IMR-90 (cell line): ENCODE measurements around the gene GARIN5A. TPM values are rescaled to one million over a fixed set of nuclear protein-coding genes. Genes with fewer than 3 reads are reported as not detected.
A peak's percentile ranks its signal among the peaks of the same experiment; 100 is the strongest.

Source experiments
- ATAC-seq: fragments of 200-7000 bp; cut with Tn5 transposase; 2 replicates; pipeline ENCODE4 v1.9.1; 2020; ENCODE audit warnings: low read depth, mild to moderate bottlenecking, moderate library complexity
- BruUV-seq: library from RNA; stranded (reverse); fragments of 400-500 nt; replicated peaks from 2 replicates; lab custom pipeline; 2021; lab: Mats Ljungman, UMichigan
- CTCF ChIA-PET: fragments of 300-600 bp; formaldehyde crosslinking; extraction: SDS; loops from one replicate; lab custom pipeline; 2021; ENCODE audit warnings: antibody characterized with exemption; lab: Yijun Ruan, JAX
- POLR2A ChIA-PET: fragments of 300-600 bp; sonication (Branson Sonifier 250); formaldehyde crosslinking; loops from one replicate; lab custom pipeline; 2022; ENCODE audit warnings: antibody characterized with exemption; ENCODE audit not compliant: unreplicated experiment; lab: Charles Lee
- DNase-seq: peaks from one replicate; pipeline ENCODE4 v3.0.0; 2013
- H2AFZ ChIP-seq: replicated peaks from 2 replicates; pipeline ENCODE3; 2013; ENCODE audit warnings: low read length, mild to moderate bottlenecking; ENCODE audit not compliant: poor library complexity
- H2AK5ac ChIP-seq: 2 replicates; pipeline ENCODE4 v1.6.1; 2013; ENCODE audit warnings: low read depth, low read length, inconsistent platforms
- H2AK9ac ChIP-seq: replicated peaks from 2 replicates; pipeline ENCODE3; 2013; ENCODE audit warnings: mild to moderate bottlenecking, low read depth, low read length, moderate library complexity; ENCODE audit not compliant: poor library complexity
- H2BK120ac ChIP-seq: 2 replicates; pipeline ENCODE4 v1.6.1; 2013; ENCODE audit warnings: low read depth, low read length, inconsistent platforms
- H2BK15ac ChIP-seq: 3 replicates; pipeline ENCODE4 v1.6.1; 2013; ENCODE audit warnings: low read depth, low read length, inconsistent platforms
- H2BK20ac ChIP-seq: 2 replicates; pipeline ENCODE4 v1.6.1; 2013; ENCODE audit warnings: low read depth, mild to moderate bottlenecking, inconsistent platforms, low read length, moderate library complexity
- H2BK5ac ChIP-seq: 2 replicates; pipeline ENCODE4 v1.6.1; 2013; ENCODE audit warnings: mild to moderate bottlenecking, low read depth, low read length, inconsistent platforms; ENCODE audit not compliant: poor library complexity, severe bottlenecking
- H3K14ac ChIP-seq: replicated peaks from 2 replicates; pipeline ENCODE4 v1.6.1; 2013; ENCODE audit warnings: low read depth, low read length, inconsistent platforms
- H3K18ac ChIP-seq: 2 replicates; pipeline ENCODE4 v1.6.1; 2013; ENCODE audit warnings: low read depth, low read length, control low read depth
- H3K23ac ChIP-seq: 2 replicates; pipeline ENCODE4 v1.6.1; 2013; ENCODE audit warnings: low read depth, low read length, inconsistent platforms
- H3K27ac ChIP-seq: 2 replicates; pipeline ENCODE4 v1.5.1; 2013; ENCODE audit warnings: mild to moderate bottlenecking, control low read depth, low read length; ENCODE audit not compliant: insufficient read depth
- H3K27me3 ChIP-seq: 2 replicates; pipeline ENCODE4 v1.6.1; 2013; ENCODE audit warnings: low read length; ENCODE audit not compliant: control insufficient read depth, insufficient read depth
- H3K36me3 ChIP-seq: 2 replicates; pipeline ENCODE4 v1.6.1; 2013; ENCODE audit warnings: low read length, mixed read lengths; ENCODE audit not compliant: control insufficient read depth, insufficient read depth
- H3K4ac ChIP-seq: 2 replicates; pipeline ENCODE4 v1.6.1; 2013; ENCODE audit warnings: low read depth, low read length, inconsistent platforms
- H3K4me1 ChIP-seq: 2 replicates; pipeline ENCODE4 v1.6.1; 2013; ENCODE audit warnings: low read length, mixed read lengths; ENCODE audit not compliant: control insufficient read depth, insufficient read depth
- H3K4me2 ChIP-seq: 2 replicates; pipeline ENCODE4 v1.6.1; 2013; ENCODE audit warnings: low read depth, mild to moderate bottlenecking, control low read depth, low read length, moderate library complexity
- H3K4me3 ChIP-seq: 2 replicates; pipeline ENCODE4 v1.5.1; 2013; ENCODE audit warnings: low read depth, mild to moderate bottlenecking, control low read depth, low read length, moderate library complexity; ENCODE audit not compliant: insufficient read depth
- H3K56ac ChIP-seq: 2 replicates; pipeline ENCODE4 v1.6.1; 2013; ENCODE audit warnings: low read length, inconsistent platforms; ENCODE audit not compliant: insufficient read depth; ENCODE audit errors: extremely low read depth
- H3K79me1 ChIP-seq, 2 experiments: 2 replicates each; pipeline ENCODE4 v1.6.1; 2013; ENCODE audit warnings: low read length in 2 of 2, inconsistent platforms in 1 of 2, low read depth in 1 of 2
- H3K9ac ChIP-seq: 2 replicates; pipeline ENCODE4 v1.6.1; 2013; ENCODE audit warnings: low read depth, low read length, control low read depth
- H3K9me1 ChIP-seq: 2 replicates; pipeline ENCODE4 v1.6.1; 2013; ENCODE audit warnings: low read length, inconsistent platforms; ENCODE audit not compliant: insufficient read depth
- H3K9me3 ChIP-seq: 2 replicates; pipeline ENCODE4 v1.6.1; 2013; ENCODE audit warnings: low read length; ENCODE audit not compliant: control insufficient read depth, insufficient read depth
- H4K20me1 ChIP-seq: 2 replicates; pipeline ENCODE4 v1.6.1; 2013; ENCODE audit warnings: low read length, inconsistent platforms; ENCODE audit not compliant: insufficient read depth
- H4K5ac ChIP-seq: 2 replicates; pipeline ENCODE4 v1.6.1; 2013; ENCODE audit warnings: mild to moderate bottlenecking, low read depth, low read length, control low read depth
- H4K8ac ChIP-seq, 2 experiments: 2 replicates each; pipeline ENCODE4 v1.6.1; 2013; ENCODE audit warnings: low read depth in 2 of 2, low read length in 2 of 2, control low read depth in 1 of 2, inconsistent platforms in 1 of 2
- H4K91ac ChIP-seq: 2 replicates; pipeline ENCODE4 v1.6.1; 2013; ENCODE audit warnings: low read depth, low read length, inconsistent platforms; ENCODE audit not compliant: insufficient read depth
- BHLHE40 ChIP-seq: fragments of 150-350 bp; IDR thresholded peaks from 2 replicates; pipeline ENCODE4 v1.6.1; 2016; ENCODE audit warnings: mild to moderate bottlenecking, low read depth, low read length
- CEBPB ChIP-seq: IDR thresholded peaks from 2 replicates; pipeline ENCODE4 v1.6.1; 2012; ENCODE audit warnings: low read depth, low read length, improper control_type of control experiment
- ELK1 ChIP-seq: fragments of 150-350 bp; IDR thresholded peaks from 2 replicates; pipeline ENCODE4 v1.6.1; 2016; ENCODE audit warnings: low read depth, mild to moderate bottlenecking, low read length, moderate library complexity, borderline replicate concordance
- FOS ChIP-seq: fragments of 150-350 bp; IDR thresholded peaks from 2 replicates; pipeline ENCODE4 v1.6.1; 2016; ENCODE audit warnings: low read depth, low read length
- MAZ ChIP-seq: IDR thresholded peaks from 2 replicates; pipeline ENCODE4 v1.6.1; 2012; ENCODE audit warnings: low read depth, mild to moderate bottlenecking, low read length, improper control_type of control experiment, moderate library complexity, borderline replicate concordance
- POLR2A ChIP-seq: IDR thresholded peaks from 2 replicates; pipeline ENCODE4 v1.6.1; 2012; ENCODE audit warnings: mild to moderate bottlenecking, low read depth, low read length
- RAD21 ChIP-seq: IDR thresholded peaks from 2 replicates; pipeline ENCODE4 v1.6.1; 2012; ENCODE audit warnings: low read length, improper control_type of control experiment
- RCOR1 ChIP-seq: IDR thresholded peaks from 2 replicates; pipeline ENCODE4 v1.6.1; 2012; ENCODE audit warnings: mild to moderate bottlenecking, low read length, improper control_type of control experiment; ENCODE audit not compliant: insufficient replicate concordance
- RFX5 ChIP-seq: IDR thresholded peaks from 2 replicates; pipeline ENCODE4 v1.8.0; 2012; ENCODE audit warnings: low read depth, mild to moderate bottlenecking, low read length, moderate library complexity
- SMC3 ChIP-seq: fragments of 150-350 bp; IDR thresholded peaks from 2 replicates; pipeline ENCODE4 v1.6.1; 2016; ENCODE audit warnings: low read depth, mild to moderate bottlenecking, antibody characterized with exemption, low read length, moderate library complexity
- WGBS, 2 experiments: methylation state at CpG; one replicate each; pipeline versions ENCODE4 v1.1.5 to v1.1.7; 2013; ENCODE audit warnings: missing lambda C conversion rate in 2 of 2; ENCODE audit not compliant: insufficient read length in 1 of 2; ENCODE audit errors: extremely low coverage in 2 of 2; 5-methylcytosine and 5-hydroxymethylcytosine counted together
- dilution Hi-C: fragments of 300-500 bp; cut with HindIII; formaldehyde crosslinking; loops from one replicate; pipeline ENCODE4 v1.14.3; 2018; ENCODE audit warnings: low sequenced_read_pairs; ENCODE audit not compliant: unreplicated experiment
- in situ Hi-C: fragments of 300-500 bp; cut with MboI; formaldehyde crosslinking; loops from 3 replicates; pipeline ENCODE4 v1.14.3; 2019; ENCODE audit warnings: low sequenced_read_pairs, inconsistent platforms, mixed read lengths
- intact Hi-C: fragments of 100-400 bp; cut with micrococcal nuclease; formaldehyde crosslinking; loops from 2 replicates; pipeline ENCODE4 v1.10.0; 2022
- polyA plus RNA-seq, 3 experiments: library from polyadenylated mRNA; depleted of rRNA; stranded (reverse); fragments of >200 nt; gene quantifications; 2 replicates each; pipeline ENCODE4 v1.2.3, GENCODE V29; 2012; ENCODE audit warnings: low replicate concordance in 1 of 3
- total RNA-seq: library from RNA; depleted of rRNA; stranded (reverse); fragments of >200 nt; gene quantifications from 2 replicates; pipeline ENCODE4 v1.2.3, GENCODE V29; 2012
- TF ChIP-seq, protein P1 (sequence below): fragments of 150-350 bp; IDR thresholded peaks from 2 replicates; pipeline ENCODE4 v1.6.1; 2017; ENCODE audit warnings: mild to moderate bottlenecking, antibody characterized with exemption, low read length, low read depth

Gene GARIN5A
- total and polyA plus RNA-seq, 2 of the 4 experiments (the other 2 are of a cell fraction), result 0.53 TPM; not detected in 1

DNA sequence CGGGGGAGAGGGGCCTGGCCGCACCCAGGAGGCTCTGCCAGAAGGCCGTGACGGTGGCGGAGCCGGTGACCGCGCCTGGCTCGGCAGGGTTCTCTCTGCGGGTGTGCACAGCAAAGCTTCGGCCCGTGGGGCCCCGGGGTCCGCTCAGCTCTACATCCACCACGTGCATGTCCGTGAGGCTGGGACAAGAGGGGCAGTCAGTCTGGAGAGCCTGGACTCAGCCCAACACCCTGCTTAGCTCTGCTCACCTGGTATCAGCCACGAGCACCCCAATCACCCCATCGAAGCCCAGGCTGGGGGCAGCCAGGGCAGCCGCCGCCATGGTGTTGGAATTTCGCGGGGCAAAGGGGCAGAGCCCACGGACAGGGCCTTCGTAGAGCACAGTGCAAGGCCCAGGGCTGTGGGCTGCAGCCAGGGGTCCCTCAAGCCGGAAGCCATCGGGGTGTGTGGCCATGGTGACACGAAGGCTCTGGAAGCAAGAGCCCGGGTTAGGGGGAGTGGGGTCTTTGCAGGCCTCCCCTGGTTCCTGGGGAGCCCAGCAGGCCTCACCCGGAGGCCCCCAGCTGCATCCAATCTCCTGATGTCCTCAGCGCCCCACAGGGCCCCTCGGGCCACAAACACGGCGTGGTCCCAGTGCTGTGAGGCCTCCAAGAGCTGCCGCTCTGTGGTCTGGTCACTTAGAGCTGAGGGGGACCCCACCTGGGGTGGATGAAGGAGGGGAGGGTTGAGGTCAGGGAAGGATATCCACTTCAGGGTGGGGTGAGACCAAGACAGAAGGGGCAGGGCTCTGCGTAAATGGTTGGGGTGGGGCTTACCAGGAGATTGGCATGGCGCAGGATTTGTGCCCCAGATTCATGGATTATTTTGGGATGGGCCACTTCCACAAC, 35.7 kb upstream of the GARIN5A start (continued):
- TF ChIP-seq FOS (no peak), POLR2A (no peak)

GRCh38 chr19:50511069-50511822, 34.6 kb upstream of the GARIN5A start, which contains the start of gene JOSD2:
Gene JOSD2 (minus strand): TSS chr19:50511191. CDS start chr19:50510431, 760 bp downstream.
- peak within 1 kb of the TSS; percentile 97 for H3K23ac ChIP-seq
- H3K56ac ChIP-seq, result peak within 1 kb of the TSS; percentile 87
- H2AK9ac ChIP-seq, result peak within 1 kb of the TSS; percentile 100
- ATAC-seq (peak; percentile 95), DNase-seq (peak; percentile 99)
- H4K5ac ChIP-seq, result peak within 1 kb of the TSS; percentile 62
- no peak within 1 kb of the TSS; the same call in 1 of the 2 replicates for H2BK20ac ChIP-seq
- H4K8ac ChIP-seq, result peak within 1 kb of the TSS; percentile 94 to 99
- dilution Hi-C loops, result no loop called here
- peaks cover 1% of the 10 kb centered on the region; the same call in 1 of the 2 replicates for H3K36me3 ChIP-seq
- H2BK5ac ChIP-seq, result peak within 1 kb of the TSS; percentile 33
- peak within 1 kb of the TSS; percentile 100 for H2AFZ ChIP-seq
- peak within 1 kb of the TSS; percentile 67 for H2BK120ac ChIP-seq
- H3K27me3 ChIP-seq, result no peaks in the 10 kb centered on the region
- peaks cover 5 to 10% of the 10 kb centered on the region in 2 experiments; a peak in 3 of 4 replicates for H3K79me1 ChIP-seq
- no peaks in the 10 kb centered on the region; the same call in 1 of the 2 replicates for H3K9me1 ChIP-seq
- peak within 1 kb of the TSS; percentile 93 for H4K91ac ChIP-seq
- in situ Hi-C loops, result no loop called here
- H3K4me3 ChIP-seq, result peak within 1 kb of the TSS; percentile 68
- POLR2A ChIA-PET, result no interaction called here
- no peaks in the 10 kb centered on the region for H3K9me3 ChIP-seq
- H3K4ac ChIP-seq, result peak within 1 kb of the TSS; percentile 94
- peak within 1 kb of the TSS; percentile 65 for H3K9ac ChIP-seq
- H3K4me2 ChIP-seq, result peak within 1 kb of the TSS; percentile 97
- H3K14ac ChIP-seq, result peak within 1 kb of the TSS; percentile 98
- H3K27ac ChIP-seq, result peak within 1 kb of the TSS; percentile 56
- 3% methylated on average over 56 of the region's 69 CpGs; no CpG with 5 or more reads in 1 of the 2 experiments for WGBS, 2 experiments
- H3K18ac ChIP-seq, result peak within 1 kb of the TSS; percentile 4; the same call in 1 of the 2 replicates
- peaks cover 3% of the 10 kb centered on the region for H3K4me1 ChIP-seq
- BruUV-seq, result no TSS peak
- no peaks in the 10 kb centered on the region for H4K20me1 ChIP-seq
- peak within 1 kb of the TSS; percentile 46; the same call in 1 of the 3 replicates for H2BK15ac ChIP-seq
- peak within 1 kb of the TSS; percentile 96 for H2AK5ac ChIP-seq
- intact Hi-C loops, result loop anchor here (1.0 to 2.0 kb wide), 3 partner anchors 34 to 293 kb away; partner anchors contain the start of genes EMC10 and GARIN5A
- CTCF ChIA-PET, result interaction anchor here (0.6 to 1.2 kb wide), 3 partner anchors 45 to 213 kb away, joined by 3 to 4 read pairs (median 3); no protein-coding TSS in a partner anchor
- TF ChIP-seq RFX5 (peak; percentile 10; the same call in 1 of the 2 replicates), CEBPB (peak; percentile 21), BHLHE40 (0 out of 2 replicates have a peak, but pooled peaks have one; percentile 5), RAD21 (no peak), MAZ (peak; percentile 99), ELK1 (no peak), POLR2A (peak; percentile 55; the same call in 1 of the 2 replicates), FOS (no peak; the same call in 1 of the 2 replicates), RCOR1 (no peak), SMC3 (no peak)
- TF ChIP-seq, protein P1, sequence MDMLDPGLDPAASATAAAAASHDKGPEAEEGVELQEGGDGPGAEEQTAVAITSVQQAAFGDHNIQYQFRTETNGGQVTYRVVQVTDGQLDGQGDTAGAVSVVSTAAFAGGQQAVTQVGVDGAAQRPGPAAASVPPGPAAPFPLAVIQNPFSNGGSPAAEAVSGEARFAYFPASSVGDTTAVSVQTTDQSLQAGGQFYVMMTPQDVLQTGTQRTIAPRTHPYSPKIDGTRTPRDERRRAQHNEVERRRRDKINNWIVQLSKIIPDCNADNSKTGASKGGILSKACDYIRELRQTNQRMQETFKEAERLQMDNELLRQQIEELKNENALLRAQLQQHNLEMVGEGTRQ, result peak; percentile 74
